NCI-H187 (cell line): ENCODE measurements around the gene PPDPF.
A peak's percentile ranks its signal among the peaks of the same experiment; 100 is the strongest.

ENCODE experiments used
- DNase-seq, 2 experiments: peaks; one replicate each; lab custom pipeline; 2025; lab: John Stamatoyannopoulos, UW

The PPDPF gene

DNA sequence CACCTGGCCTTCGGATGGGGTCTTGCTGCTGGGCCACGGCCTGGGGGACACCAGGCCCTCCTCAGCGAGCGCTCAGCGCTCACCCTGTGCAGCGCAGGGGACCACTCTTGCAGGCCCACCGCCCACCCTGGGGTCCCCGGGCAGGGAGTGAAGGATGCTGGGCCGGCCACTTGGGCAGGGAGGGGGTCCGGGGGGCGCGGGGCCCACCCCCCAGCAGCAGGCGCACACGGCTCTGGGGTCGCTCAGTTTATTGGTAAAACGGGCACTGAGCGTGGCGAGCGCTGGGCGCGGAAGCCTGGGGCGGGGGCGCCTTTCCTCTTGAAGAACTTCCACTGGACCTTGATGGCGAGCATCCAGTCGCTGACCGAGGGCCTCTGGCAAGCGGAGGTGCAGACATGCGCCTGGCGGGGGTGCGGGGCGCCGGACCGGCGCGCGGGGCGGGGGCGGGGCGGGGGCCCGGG is 32.8 kb upstream of the PPDPF start:
- DNase-seq: no peak

DNA sequence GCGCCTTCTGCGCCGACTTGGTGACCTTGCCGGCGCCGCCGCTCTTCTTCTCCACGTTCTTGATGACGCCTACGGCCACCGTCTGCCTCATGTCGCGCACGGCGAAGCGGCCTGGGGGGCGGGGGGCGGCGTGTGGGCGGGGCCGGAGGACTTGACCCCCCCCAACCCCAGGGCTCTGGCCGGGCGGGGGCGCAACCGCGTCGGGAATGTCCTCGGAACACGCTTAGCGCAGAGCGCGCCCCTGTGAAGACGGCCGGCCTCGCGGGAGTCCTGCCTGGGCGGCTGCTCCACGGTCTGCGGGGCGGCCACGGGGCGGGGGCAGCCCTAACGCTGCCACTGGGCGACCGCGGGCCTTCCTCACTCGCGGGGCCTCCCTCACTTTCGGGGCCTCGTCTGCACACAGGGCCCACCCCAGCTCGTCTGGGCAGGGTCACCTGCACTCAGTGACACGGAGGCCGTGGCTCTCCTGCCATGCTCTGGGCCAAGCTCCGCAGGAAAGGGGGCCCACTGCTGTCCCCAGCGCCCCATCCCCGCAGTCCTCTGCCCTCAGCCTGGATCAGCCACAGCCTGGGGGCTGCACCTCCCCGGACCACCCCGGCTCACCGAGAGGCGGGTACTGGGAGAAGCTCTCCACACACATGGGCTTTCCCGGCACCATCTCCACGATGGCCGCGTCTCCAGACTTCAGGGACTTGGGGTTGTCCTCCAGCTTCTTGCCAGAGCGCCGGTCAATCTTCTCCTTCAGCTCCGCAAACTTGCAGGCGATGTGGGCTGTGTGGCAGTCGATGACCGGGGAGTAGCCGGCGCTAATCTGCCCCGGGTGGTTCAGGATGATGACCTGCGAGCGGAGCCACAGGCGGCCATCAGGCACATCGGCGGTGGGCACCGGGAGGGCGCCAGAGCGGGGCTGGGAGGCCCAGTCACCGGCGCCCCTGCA is 32.0 kb upstream of the PPDPF start:
- DNase-seq: no peak

DNA sequence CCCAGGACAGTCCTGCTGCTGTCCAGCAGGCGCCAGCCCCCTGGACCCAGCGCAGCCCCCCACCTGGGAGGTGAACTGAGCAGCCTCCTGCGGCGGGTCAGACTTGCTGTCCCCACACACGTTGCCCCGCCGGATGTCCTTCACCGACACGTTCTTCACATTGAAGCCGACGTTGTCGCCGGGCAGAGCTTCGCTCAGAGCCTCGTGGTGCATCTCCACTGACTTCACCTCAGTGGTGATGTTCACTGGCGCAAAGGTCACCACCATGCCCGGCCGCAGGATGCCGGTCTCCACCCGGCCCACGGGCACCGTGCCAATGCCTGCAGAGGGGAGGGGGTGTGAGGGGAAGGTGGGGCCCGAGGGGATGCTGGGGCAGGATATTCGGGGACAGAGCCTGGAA is 30.1 kb upstream of the PPDPF start:
- no peak for DNase-seq

DNA sequence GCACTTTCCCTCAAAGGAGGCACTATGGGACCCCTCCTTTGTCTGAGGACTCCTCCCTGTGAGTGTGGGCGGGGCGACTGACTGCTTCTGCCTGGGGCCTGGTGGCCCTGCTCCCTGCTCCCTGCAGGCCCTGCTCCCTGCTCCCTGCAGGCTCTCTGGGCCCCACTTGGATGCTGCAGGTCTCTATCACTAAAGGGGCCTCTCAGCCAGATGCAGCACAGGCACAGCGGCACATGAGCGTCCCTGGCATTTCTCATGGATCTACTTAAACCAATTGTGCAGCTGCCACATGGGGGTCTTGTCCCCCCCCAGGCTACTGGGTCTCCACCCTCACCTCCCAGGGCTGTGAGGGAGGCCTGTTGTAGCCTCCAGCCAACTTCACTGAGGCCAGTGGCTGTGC is 29.5 kb upstream of the PPDPF start:
- DNase-seq: no peak

DNA sequence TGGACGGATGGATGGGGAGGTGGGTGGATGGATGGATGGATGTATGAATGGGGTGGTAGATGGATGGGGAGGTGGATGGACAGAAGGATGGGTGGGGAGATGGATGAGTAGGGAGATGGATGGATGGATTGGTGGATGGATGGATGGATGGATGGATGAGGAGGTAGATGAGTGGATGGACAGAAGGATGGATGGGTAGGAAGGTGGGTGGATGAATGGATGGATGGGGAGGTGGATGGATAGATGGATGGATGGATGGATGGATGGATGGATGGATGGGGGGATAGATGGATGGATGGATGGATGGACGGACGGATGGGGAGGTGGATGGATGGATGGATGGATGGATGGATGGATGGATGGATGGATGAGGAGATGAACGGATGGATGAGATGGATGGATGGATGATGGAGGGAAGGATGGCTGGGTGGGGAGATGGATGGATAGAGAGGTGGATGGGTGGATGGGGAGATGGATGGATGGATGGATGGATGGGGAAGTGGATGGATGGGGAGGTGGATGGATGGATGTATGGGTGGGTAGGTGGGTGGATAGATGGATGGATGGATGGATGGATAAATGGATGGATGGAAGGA is 28.8 kb upstream of the PPDPF start:
- DNase-seq: no peak

DNA sequence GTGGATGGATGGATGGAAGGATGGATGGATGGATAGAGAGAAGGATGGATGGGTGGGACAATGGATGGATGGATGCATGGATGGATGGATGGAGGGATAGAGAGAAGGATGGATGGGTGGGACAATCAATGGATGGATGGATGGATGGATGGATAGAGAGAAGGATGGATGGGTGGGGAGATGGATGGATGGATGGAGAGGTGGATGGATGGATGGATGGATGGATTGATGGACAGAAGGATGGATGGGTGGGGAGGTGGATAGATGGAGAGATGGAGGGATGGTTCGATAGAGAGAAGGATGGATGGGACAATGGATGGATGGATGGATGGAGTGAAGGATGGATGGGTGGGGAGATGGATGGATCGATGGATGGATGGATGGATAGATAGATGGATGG is 28.0 kb upstream of the PPDPF start:
- DNase-seq: no peak

DNA sequence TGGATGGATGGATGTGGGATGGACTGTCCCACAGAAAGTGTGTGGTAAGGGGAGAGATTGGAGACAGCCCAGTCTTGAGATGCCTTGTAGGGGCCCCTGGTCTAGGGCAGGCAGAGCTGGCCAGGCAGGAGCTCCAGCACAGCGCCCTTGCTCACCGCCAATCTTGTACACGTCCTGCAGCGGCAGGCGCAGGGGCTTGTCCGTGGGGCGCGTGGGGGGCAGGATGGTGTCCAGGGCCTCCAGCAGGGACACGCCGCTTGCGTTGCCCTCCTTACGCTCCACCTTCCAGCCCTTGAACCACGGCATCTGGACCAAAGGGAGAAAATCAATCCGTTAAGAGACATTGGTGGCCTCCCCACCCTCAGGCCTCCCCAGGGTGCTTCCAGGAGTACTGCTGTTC is 27.6 kb upstream of the PPDPF start:
- DNase-seq: no peak

DNA sequence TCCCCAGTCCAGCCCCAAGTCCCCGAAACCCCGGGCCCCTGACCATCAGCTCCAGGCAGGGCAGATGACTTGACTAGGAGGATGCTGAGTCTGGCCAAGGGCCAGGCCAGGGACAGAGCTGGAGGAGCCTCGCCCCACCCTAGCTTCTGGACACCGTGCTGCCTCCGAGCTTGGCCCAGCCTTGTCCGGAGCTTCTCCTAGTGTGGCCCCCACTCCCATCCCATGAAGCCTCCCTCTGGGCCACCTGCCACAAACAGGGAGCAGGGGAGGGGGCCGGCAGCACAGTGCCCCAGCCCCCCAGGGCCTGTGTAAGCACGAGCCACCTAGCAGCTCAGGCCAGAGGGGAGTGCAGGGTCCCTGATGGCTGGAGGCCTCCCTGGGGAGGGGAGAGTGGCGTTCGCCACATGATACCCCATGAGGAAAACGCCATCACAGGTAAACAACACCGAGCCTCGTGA is 27.0 kb upstream of the PPDPF start:
- no peak for DNase-seq

DNA sequence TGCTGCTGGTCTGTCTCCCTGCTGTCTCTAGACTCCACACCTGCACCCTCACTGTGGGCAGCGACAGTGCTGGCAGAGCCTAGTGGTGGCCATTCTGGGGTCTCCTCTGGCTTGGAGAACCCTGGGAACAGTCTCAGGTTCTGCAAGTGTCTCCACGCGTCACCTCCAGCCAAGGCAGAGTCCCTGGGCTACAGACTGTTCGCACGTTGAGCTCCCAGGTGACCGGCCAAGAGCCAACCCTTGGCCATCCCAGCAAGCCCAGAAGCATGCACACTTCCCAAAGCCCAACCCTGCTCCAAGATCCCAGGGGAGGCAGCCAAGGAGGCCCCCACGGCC is 26.5 kb upstream of the PPDPF start:
- no peak for DNase-seq

DNA sequence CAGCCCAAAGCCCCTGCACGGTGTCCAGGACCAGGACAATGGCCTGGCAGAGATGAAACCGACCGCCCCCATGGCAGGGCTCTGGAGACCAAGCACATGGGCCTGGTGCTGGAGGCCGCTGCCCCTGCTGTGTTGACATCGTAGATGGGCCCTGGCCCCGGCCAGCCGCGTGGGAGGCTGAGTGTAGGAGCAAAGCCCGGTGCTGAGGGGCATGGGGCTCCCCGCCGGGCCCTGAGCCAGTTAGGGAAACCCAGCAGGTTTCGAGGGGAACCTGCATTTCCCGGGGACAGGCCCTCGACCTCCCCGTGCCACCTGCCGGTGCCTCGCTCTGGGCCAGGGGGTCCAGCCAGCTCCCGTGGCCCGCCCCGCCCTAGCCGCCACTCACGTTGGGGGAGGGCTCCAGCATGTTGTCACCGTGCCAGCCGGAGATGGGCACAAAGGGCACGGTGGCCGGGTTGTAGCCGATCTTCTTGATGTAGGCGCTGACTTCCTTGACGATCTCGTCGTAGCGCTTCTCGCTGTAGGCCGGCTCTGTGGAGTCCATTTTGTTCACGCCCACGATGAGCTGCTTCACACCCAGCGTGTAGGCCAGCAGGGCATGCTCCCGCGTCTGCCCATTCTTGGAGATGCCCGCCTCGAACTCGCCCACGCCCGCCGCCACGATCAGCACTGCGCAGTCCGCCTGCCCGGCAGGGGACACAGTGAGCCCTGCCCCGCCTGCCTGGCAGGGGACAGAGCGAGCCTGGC is 26.0 kb upstream of the PPDPF start:
- DNase-seq: no peak

DNA sequence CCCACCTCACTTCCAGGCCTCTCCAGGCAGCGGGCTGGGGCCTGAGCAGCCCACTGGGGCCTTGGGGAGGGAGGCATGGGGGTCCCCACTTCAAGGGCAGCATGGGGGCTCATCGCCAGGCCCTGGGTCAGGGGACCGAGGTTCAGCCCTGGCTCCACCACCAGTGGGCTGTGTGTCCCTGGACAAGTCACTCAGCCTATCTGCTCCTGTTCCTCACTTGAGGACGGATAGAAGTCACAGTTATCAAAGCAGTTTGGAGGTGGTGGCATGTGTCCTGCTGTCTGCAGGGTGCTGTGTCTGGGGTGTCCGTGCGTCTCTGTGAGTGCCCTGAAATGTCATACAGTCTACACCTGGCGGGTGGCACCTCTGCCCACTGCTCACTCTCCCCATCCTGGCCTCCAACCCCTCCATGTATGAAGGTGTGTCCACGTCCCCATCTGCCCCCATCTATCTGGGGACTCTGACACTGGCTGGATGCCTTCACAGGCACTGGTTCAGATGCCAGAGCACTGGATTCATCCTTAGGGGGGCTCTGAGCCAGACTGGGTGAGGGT is 25.3 kb upstream of the PPDPF start:
- no peak for DNase-seq

DNA sequence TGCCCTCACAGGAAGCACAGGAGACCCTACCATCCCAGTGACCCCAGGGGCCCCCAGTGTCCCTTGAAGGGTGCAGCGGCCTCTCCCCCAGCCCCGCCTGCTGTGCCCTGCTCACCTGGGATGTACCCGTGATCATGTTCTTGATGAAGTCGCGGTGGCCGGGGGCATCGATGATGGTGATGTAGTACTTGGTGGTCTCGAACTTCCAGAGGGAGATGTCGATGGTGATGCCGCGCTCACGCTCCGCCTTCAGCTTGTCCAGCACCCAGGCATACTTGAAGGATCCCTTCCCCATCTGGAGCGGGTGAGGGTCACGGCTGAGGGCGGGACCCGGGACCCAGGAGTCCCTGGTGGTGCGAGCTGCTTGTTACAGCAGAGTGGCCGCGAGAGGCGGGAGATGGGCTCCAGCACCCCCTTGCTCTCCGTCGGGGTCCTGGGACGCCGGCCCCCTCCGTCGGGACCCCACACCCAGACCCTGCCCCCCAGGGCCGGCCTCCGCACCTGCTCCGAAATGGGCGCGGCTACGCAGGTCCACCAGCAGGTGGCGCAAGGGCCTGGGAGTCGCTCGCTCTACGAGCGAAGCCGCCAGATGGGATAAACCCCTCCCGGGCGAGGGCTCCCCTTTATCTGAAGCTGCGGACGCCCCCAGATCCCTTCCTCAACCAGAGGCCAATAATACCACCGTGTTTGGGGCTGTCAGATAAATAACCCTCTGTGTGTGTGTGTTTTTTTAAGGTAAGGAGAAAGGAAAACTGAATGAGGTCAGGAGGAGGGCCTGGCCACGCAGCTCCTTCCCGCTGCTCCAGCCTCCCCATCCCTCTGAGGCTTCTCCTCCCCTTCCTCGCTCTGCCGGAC is 24.6 kb upstream of the PPDPF start:
- peak in 1 of 2 experiments; percentile 36 for DNase-seq

DNA sequence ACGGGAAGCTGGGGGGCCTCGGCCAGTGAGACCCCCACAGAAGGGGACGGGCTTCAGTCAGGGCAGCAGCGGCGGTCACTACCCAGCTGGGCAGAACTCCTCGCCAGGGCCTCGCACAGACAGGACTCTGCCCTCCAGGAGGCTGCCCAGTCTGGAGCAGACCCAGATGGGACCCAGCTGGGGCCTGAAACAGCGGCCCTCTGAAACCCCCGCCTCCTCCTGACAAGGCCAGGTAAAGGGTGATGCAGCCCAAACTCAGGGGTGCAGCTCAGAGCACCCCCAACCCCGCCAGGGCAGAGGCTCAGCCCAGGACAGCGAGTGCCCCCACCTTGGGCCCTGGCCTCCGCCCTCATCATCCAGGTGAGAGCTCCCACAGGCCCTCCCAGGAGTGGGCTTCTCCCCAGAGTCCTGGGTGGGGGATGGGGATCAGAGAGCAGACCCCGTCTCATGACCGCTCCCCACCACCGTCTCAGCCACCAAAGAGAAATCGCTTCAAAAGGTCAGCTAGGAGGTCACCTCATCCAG is 23.9 kb upstream of the PPDPF start:
- DNase-seq: no peak

DNA sequence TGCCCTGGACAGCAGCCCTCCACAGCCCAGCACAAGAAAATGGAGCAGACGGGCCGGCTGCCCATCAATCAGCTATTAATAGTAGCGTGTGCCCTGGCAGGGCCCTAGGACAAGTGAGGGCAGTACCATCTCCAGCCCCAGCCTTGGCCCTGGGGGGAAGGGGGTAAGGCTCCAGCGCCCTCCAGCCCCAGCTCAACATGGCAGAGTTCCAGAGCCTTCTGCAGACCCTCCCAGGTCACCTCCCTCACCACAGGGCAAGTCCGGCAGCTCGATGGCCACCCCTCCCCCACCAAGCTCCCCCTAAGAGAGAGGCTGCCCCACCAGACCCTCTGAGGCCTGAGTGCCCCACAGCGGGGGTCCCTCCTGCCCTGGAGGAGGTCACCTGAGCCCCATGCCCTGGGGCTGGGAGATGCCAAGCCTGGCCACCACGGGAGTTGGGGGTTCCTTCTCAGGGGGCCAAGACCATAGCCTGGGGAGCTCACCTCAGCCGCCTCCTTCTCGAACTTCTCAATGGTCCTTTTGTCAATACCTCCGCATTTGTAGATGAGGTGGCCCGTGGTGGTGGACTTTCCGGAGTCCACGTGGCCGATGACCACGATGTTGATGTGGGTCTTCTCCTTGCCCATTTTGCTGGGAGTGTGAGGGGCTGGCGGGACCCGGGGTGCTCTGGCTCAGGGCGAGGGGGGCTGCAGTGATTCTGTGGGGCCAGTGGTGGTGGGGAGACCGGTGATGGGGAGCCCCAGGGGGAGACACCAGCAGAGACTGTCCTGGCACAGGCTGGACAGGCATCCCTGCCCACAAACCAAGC is 23.2 kb upstream of the PPDPF start:
- no peak for DNase-seq

DNA sequence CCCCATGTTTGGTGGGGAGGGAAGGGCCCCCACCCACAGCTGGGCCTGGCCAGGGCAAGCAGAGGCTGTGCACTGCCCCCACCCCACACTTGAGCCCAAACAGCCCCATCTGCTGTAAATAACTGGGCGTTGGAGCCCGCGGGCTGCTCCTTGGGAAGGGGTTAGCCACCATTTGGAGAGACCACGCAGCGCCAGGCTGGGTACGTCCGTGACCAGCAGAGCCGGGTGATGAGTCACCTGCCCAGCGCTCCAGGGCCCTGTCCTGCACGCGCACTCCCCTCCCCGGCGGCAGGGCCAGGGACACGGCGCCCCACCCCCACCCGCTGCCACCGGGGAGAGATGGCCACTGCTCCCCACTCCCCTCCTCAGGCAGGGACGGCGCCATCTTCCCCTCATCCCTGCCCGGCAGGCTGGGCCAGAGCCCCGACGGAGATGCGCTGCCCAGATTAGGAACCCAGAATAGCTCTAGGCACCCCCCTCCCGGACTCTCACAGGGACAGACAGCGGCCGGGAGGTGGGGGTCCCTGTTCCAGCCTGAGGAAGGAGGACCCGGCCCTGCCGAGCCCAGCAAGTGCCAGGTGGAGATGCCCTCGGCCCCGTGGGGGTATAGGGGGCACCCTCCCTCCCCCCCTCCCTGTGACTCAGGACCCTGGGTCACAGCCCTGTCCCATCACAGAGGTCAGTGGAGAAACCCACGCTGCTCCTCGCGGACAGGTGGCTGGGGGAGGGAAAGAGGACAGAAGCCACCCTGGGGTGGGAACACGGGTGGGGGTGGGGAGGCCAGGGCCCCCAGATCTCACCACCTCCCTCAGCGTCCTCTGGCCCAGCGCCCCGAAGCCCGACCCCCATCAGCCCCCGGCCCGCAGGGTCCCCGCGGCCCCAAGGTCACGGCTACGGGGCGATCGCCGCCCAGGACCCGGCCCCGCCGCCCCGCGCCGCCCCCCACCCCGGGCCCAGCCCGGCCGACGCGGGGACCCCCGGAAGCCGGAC is 22.3 kb upstream of the PPDPF start:
- no peak for DNase-seq

DNA sequence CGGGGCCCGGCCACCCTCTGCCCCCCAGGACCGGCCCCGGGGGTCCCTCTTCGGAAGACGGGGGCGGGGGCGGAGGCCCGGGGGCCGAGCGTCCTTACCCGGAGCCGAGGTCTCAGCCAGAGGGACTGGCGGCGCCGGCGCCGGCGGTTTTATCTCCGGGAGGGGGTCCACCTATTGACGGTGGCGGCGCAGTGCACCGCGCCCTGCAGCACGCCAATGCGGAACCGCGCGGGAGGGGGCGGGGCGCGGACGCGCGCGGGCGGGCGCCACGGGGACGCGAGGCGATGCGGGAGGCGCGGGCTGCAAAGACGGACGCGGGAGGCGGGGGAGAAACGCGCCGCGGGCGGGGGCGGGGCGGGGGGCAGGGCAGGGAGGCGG is 21.6 kb upstream of the PPDPF start, which contains the start of gene EEF1A2:
Gene EEF1A2 (minus strand): TSS at position 124 of the 378 bp plus-strand sequence. CDS start 1,320 bp downstream, outside the sequence.
- DNase-seq: peak in 1 of 2 experiments; percentile 26

DNA sequence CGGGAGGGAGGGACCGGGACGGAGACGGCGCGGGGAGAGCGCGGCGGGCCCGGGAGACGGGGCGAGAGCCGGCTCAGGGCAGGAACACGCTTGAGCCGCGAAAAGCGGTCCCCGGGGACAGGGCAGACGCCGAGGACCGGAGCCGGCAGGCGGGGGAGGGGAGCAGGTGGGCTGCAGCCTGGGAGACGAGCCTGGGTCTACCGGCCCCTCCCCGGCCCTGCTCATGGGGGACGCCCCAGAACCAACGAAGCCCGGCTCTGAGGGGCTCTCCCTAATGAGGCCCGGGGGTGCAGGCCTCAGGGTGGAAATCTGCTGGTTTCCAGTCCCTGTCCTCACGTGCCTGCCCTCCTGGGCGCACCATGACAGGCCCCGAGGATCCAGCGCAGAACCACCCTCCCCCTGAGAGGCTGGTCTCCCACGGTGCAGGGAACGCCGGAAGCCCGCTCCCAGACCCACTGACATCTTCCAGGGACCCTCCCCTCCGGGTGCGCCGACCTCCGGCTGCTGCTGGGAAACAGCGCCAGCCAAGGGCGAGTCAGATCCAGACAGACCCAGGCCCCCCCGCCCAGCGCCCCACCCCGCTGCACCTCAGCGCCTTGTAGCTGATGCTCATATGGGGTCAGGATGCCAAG is 21.1 kb upstream of the PPDPF start:
- DNase-seq: no peak

DNA sequence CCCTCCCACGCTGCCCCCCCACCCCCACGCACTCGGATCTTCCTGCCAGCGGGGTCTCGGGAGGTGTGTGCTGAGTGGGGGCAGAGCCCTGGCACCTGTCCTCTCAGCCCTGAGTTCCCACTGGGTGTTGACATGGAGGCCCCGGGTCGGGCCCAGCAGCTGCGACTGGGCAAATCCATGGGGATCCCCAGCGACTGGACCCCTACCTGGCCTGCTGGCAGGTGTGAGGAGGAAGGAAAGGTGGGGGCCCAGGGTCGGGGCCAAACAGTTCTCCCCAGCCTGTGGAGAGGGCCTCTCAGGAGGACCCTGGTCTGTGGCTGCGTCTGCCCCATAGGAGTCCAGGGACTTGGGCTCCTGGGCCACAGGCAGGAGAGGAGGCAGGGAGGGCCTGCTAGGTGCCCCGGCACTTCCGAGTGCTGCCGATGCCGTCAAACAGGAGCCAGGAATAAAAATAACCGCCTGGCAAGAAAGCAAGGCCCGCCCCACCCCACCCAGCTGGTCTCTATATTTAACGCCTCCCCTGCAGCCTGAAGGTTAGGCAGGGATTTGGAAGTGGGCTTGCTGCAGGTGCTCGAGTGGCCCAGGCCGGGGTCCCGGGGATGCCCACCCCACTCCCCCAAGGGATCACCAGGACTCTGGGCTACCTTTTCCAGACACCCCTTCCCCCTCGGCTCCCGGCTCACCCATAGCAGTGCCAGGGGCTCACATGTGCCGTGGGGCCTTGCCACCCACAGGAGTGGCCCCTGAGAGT is 20.2 kb upstream of the PPDPF start:
- no peak for DNase-seq
